ENCODE results near the gene KRTAP10-3.

Gene KRTAP10-3

GRCh38 chr21:44516342-44516741, 42.3 kb downstream of the KRTAP10-3 start:
- ATAC-seq, result no peak
- DNase-seq, result no peak

GRCh38 chr21:44515359-44516165, 43.0 kb downstream of the KRTAP10-3 start:
- ATAC-seq (no peak), DNase-seq (no peak)

DNA sequence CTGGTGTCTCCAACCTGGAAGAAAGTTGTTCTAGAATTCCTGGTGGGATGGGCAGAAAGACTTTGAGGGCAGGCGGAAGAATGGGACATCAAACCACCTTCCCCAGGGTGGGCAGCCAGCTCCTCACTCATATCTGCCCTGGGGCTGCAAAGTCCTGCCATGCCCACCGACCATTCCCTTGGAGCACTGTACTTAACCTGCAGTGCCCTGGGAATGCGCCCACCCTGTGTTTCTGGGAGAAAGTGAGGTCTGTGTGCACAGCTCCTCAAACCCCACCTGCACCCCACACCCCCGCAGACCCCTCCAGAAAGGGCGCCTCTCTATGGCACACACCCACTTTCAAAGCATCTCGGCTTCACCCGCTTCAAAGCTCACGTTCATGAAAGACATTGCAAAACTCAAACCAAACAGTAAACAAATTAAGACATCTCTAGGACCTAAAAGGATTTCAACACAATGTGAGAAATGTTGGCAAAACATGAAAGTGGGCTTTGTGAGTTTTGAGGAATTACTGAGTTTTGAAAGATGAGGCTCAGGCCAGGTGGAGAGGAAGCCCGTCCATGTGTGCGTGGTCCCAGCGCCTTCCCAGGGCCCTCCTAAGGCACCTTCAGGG, 43.7 kb downstream of the KRTAP10-3 start:
- ATAC-seq (no peak), DNase-seq (no peak)

DNA sequence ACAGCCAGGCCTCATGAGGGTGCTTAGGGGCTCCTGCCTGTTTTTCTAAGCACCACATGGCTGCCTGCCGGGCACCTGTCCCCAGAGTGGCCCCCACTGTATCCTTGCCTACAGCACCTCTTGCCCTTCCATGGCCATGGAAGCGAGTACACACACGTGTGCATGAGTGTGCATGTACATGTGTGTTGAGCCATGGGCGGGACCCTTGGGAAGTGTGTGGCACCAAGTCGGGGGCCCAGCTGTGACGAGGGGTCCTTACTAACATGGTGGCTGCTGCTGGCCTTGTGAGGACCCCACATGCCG, 44.4 kb downstream of the KRTAP10-3 start:
- no peak for DNase-seq
- no peak for ATAC-seq

GRCh38 chr21:44513389-44514217, 45.0 kb downstream of the KRTAP10-3 start:
- DNase-seq, result no peak
- no peak for ATAC-seq

- DNase-seq (no peak), ATAC-seq (no peak)
Measured at GRCh38 chr21:44512496-44513388, 45.9 kb downstream of the KRTAP10-3 start.

GRCh38 chr21:44511938-44512275, 46.7 kb downstream of the KRTAP10-3 start:
- DNase-seq (no peak), ATAC-seq (no peak)

GRCh38 chr21:44511219-44511937, 47.2 kb downstream of the KRTAP10-3 start:
- no peak for ATAC-seq

GRCh38 chr21:44510508-44511218, 47.9 kb downstream of the KRTAP10-3 start:
- ATAC-seq, result peak; percentile 73
- peak; percentile 84 for DNase-seq

More at GRCh38 chr21:44511219-44511937, 47.2 kb downstream of the KRTAP10-3 start:
- no peak for DNase-seq

DNA sequence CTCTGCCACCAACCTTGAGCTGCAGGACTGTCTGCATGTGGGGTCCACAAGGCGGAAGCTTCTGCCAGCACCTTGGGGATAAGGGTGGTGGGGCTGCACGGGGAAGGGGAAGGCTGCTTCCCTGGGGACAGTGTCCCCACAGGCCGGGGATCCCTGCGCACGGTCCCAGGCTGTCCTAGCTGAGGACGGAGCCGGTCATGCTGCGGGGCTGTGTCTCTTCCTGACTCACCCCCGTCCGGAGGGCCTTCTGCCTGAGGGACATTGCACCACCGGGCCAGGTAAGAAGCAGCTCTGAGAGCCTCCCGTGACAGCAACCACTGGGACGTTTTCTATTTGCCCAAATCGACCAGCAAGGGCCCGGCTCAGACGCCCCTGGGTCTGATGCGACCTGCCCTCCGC, 48.5 kb downstream of the KRTAP10-3 start:
- DNase-seq (no peak), ATAC-seq (no peak)

DNA sequence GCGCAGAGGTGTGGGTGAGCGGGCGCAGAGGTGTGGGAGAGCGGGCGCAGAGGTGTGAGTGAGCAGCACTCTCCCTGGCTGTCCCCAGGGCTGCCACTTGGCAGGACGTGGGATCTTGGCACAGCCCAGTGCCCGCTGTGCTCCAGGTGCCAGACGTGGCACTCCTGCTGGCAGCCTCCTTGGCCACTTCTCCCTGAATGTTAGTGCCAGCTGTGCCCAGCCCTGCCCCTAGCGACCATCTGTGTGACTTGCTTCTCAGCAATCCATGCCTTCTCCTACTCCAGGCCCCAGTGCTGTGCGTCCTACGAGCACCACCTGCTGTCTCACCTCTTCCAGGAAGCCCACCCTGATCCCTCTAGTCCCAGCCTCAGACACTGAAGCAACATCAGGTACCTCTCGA, 49.1 kb downstream of the KRTAP10-3 start:
- DNase-seq, result no peak
- no peak for ATAC-seq

DNA sequence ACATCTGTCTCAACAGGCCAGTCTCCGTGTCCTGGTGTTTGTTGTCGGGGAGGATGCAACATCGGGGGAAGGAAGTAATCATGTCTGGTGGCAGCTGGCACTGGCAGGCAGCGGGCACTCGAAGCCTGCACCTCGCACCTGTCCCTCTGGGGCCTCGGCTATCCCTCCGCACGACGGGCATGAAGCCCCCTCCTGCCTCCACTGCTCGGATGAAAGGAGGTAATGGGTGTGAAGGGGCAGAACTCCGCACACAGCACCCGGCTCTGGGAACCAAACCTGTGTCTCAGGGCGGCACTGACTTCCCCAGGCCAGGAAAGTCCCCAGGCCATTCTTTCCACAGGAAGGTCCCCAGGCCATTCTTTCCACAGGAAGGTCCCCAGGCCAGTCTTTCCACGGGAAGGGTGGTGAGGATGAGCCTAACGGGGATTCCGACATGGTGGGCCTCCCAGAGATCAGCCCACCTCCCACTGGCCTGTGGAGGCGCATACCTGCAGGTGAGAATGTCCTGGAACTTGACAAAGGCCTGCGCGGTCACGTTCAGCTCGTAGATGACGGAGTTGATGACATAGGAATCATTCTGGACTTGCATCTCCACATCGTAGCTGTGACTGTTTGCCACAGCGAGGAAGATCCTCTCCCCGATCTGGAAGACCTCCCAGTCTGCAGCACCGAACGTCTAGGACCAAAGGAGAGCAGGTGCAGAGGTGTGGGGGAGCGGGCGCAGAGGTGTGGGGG, 49.7 kb downstream of the KRTAP10-3 start:
- ATAC-seq, result no peak
- no peak for DNase-seq

GRCh38 chr21:44508426-44508710, 50.2 kb downstream of the KRTAP10-3 start:
- no peak for ATAC-seq
- no peak for DNase-seq

Measured in stimulated activated naive CD8-positive, alpha-beta T cell treated with anti-CD3 and anti-CD28 coated beads, Interleukin-15, Interleukin-2, amounts not matched to agents 100 U/mL and 50 U/mL, for 24 hours (primary cell).